Mesenchymal stem cell (in vitro differentiated cells and primary cell): ENCODE results near the gene SRL.
A peak's percentile ranks its signal among the peaks of the same experiment; 100 is the strongest.

ENCODE experiments used
- DNase-seq: peaks from one replicate; pipeline ENCODE4 v3.0.0-alpha.2; 2013
- H2AFZ ChIP-seq: one replicate; pipeline ENCODE4 v1.6.1; 2013; ENCODE audit warnings: low read depth, mild to moderate bottlenecking, control low read depth, inconsistent platforms, low read length, moderate library complexity
- H2AK5ac ChIP-seq: 2 replicates; pipeline ENCODE4 v1.6.1; 2013; ENCODE audit warnings: low read length, moderate library complexity, mild to moderate bottlenecking, inconsistent platforms; ENCODE audit not compliant: severe bottlenecking
- H2BK120ac ChIP-seq: one replicate; pipeline ENCODE4 v1.6.1; 2013; ENCODE audit warnings: low read depth, mild to moderate bottlenecking, inconsistent platforms, low read length, moderate library complexity
- H2BK12ac ChIP-seq, 2 experiments: one replicate each; pipeline ENCODE4 v1.6.1; 2013; ENCODE audit warnings: inconsistent platforms in 2 of 2, low read length in 2 of 2, mild to moderate bottlenecking in 2 of 2, moderate library complexity in 2 of 2, control low read depth in 1 of 2
- H2BK15ac ChIP-seq: one replicate; pipeline ENCODE4 v1.6.1; 2013; ENCODE audit warnings: mild to moderate bottlenecking, low read depth, inconsistent platforms; ENCODE audit not compliant: poor library complexity, severe bottlenecking
- H2BK5ac ChIP-seq: 2 replicates; pipeline ENCODE4 v1.6.1; 2013; ENCODE audit warnings: low read depth, mild to moderate bottlenecking, low read length, control low read depth, inconsistent platforms; ENCODE audit not compliant: poor library complexity, severe bottlenecking
- H3K14ac ChIP-seq, 2 experiments: one replicate each; pipeline ENCODE4 v1.6.1; 2013; ENCODE audit warnings: inconsistent platforms in 2 of 2, low read length in 2 of 2, control low read depth in 1 of 2, mild to moderate bottlenecking in 1 of 2, moderate library complexity in 1 of 2
- H3K18ac ChIP-seq, 2 experiments: one replicate each; pipeline ENCODE4 v1.6.1; 2013; ENCODE audit warnings: inconsistent platforms in 2 of 2, low read length in 2 of 2, control low read depth in 1 of 2, low read depth in 1 of 2, mild to moderate bottlenecking in 1 of 2
- H3K23ac ChIP-seq, 2 experiments: one replicate each; pipeline ENCODE4 v1.6.1; 2013; ENCODE audit warnings: inconsistent platforms in 2 of 2, low read length in 2 of 2, mild to moderate bottlenecking in 2 of 2, moderate library complexity in 2 of 2, control low read depth in 1 of 2
- H3K27ac ChIP-seq: 2 replicates; pipeline ENCODE4 v1.5.1; 2013; ENCODE audit warnings: mild to moderate bottlenecking, moderate library complexity, low read length, control low read depth, inconsistent platforms; ENCODE audit not compliant: poor library complexity, severe bottlenecking
- H3K27me3 ChIP-seq, 2 experiments: 2 replicates each; pipeline versions ENCODE4 v1.6.1 to v1.7.0; 2013; ENCODE audit warnings: low read length in 2 of 2, mild to moderate bottlenecking in 2 of 2, moderate library complexity in 2 of 2, control low read depth in 1 of 2, inconsistent platforms in 1 of 2; ENCODE audit not compliant: control insufficient read depth in 1 of 2, insufficient read depth in 1 of 2
- H3K36me3 ChIP-seq, 2 experiments: 2 replicates each; pipeline versions ENCODE4 v1.6.1 to v1.7.0; 2013; ENCODE audit warnings: low read length in 2 of 2, control low read depth in 1 of 2, inconsistent platforms in 1 of 2, low read depth in 1 of 2, mild to moderate bottlenecking in 1 of 2; ENCODE audit not compliant: insufficient read depth in 2 of 2, control insufficient read depth in 1 of 2
- H3K4ac ChIP-seq, 2 experiments: one replicate each; pipeline ENCODE4 v1.6.1; 2013; ENCODE audit warnings: inconsistent platforms in 2 of 2, low read length in 2 of 2, mild to moderate bottlenecking in 2 of 2, moderate library complexity in 2 of 2, control low read depth in 1 of 2, low read depth in 1 of 2
- H3K4me1 ChIP-seq: 2 replicates; pipeline ENCODE4 v1.6.1; 2013; ENCODE audit warnings: low read depth, low read length, control low read depth; ENCODE audit not compliant: control insufficient read depth, insufficient read depth
- H3K4me2 ChIP-seq: 2 replicates; pipeline ENCODE4 v1.6.1; 2013; ENCODE audit warnings: low read length, mild to moderate bottlenecking, inconsistent platforms; ENCODE audit not compliant: poor library complexity, severe bottlenecking
- H3K4me3 ChIP-seq, 2 experiments: 2 replicates each; pipeline versions ENCODE4 v1.5.1 to v1.7.0; 2013; ENCODE audit warnings: low read length in 2 of 2, mild to moderate bottlenecking in 2 of 2, control low read depth in 1 of 2, low read depth in 1 of 2; ENCODE audit not compliant: insufficient read depth in 1 of 2
- H3K79me1 ChIP-seq: replicated peaks from 2 replicates; pipeline ENCODE4 v1.6.1; 2013; ENCODE audit warnings: mild to moderate bottlenecking, control low read depth, low read length, inconsistent platforms; ENCODE audit not compliant: poor library complexity, severe bottlenecking
- H3K9ac ChIP-seq: 2 replicates; pipeline ENCODE4 v1.7.0; 2013; ENCODE audit warnings: mild to moderate bottlenecking, low read length, moderate library complexity
- H3K9me3 ChIP-seq: 2 replicates; pipeline ENCODE4 v1.7.0; 2013; ENCODE audit warnings: mild to moderate bottlenecking, low read length; ENCODE audit not compliant: control insufficient read depth
- H4K8ac ChIP-seq: one replicate; pipeline ENCODE4 v1.6.1; 2013; ENCODE audit warnings: inconsistent platforms, mild to moderate bottlenecking, low read length, moderate library complexity
- H4K91ac ChIP-seq: one replicate; pipeline ENCODE4 v1.6.1; 2013; ENCODE audit warnings: mild to moderate bottlenecking, low read length, inconsistent platforms
- WGBS: methylation state at CpG from one replicate; pipeline ENCODE4 v1.1.7; 2013; ENCODE audit warnings: mixed read lengths; 5-methylcytosine and 5-hydroxymethylcytosine counted together

Gene SRL

DNA sequence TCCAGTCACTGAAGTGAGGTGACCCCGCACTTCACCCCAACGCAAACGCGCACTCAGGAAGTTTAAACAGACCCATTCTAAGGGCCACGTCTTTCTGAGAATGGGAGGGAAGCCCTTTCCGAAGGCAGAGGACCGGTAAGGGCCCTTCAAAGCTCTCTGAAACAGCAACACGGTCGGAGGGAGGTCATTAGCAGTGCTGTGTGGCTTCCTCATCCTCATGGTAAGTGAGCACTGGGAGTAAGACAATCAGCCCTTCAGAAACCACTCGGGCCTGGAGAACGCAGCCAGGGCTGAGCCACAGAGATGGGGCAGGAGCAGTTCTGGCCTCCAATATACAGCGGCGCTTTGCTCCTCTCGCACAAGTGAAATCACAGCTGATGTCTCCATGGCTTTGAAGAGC lies 23.7 kb downstream of the SRL start:
- Histone ChIP-seq H4K91ac (no peak overlapping the region), H2BK5ac (no peak overlapping the region), H2BK15ac (no peak overlapping the region), H3K4me2 (peak overlapping the region; percentile 13), H3K4me1 (peaks cover 27% of the 10 kb centered on the region), H4K8ac (peak overlapping the region; percentile 51), H3K27me3 (no peaks in the 10 kb centered on the region), H3K18ac (peak overlapping the region; percentile 48 to 70), H3K9ac (no peak overlapping the region), H3K9me3 (no peaks in the 10 kb centered on the region), H3K4ac (peak overlapping the region; percentile 47 to 57), H2BK12ac (peak overlapping the region in 1 of 2 experiments; percentile 66), H3K23ac (no peak overlapping the region), H2AK5ac (peak overlapping the region; percentile 31), H3K27ac (peak overlapping the region; percentile 27), H3K79me1 (no peaks in the 10 kb centered on the region), H3K36me3 (no peaks in the 10 kb centered on the region), H2AFZ (peak overlapping the region; percentile 58), H3K4me3 (no peak overlapping the region), H2BK120ac (no peak overlapping the region), H3K14ac (peak overlapping the region in 1 of 2 experiments; percentile 90)
- no peak for DNase-seq
- 58% methylated on average over 14 of the region's 14 CpGs for WGBS

DNA sequence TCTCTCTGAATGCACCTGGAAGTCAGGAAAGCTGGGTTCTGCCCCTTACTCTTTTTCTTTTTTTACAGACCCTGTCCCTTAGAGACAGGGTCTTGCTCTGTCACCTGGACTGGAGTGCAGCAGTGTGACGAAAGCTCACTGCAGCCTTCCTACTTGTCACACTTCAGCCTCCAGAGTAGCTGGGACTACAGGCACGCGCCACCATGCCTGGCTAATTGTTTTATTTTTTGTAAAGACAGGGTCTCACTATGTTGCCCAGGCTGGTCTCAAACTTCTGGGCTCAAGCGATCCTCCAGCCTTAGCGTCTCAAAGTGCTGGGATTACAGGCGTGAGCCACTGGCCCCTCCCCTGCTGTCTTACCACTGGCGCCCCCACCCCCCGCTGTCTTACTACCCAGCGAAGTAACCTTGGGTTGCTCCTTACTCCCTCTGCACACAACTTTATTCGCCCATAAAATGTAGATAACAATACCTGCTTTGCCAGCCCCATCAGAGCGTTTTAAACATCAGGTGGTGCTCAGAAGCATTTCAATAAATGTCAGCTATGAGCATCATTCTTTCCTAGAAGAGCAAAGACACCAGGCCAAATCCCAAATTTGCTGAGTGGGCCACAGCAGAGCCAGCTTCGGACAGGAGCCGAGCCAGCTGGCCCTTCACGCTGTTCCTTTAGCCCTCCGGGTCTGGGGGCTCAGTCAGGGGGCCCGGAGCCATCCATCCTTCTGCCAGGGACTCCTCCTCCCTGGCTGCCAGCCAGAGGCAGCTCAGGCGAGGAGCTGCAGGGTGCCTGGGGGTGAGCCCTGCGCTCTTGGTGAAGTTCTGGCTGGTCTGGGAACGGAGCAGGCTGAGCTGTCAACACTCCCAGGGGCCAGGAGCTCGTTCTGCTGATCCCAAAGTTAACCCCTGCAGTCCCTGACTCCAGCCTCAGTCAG lies 24.4 kb downstream of the SRL start:
- Histone ChIP-seq H2BK120ac (no peak overlapping the region), H2AFZ (peak overlapping the region; percentile 58), H3K36me3 (no peaks in the 10 kb centered on the region), H2BK5ac (no peak overlapping the region), H3K4me3 (no peak overlapping the region), H4K91ac (no peak overlapping the region), H3K27ac (peak overlapping the region; percentile 27), H3K23ac (no peak overlapping the region), H3K27me3 (no peaks in the 10 kb centered on the region), H2AK5ac (peak overlapping the region; percentile 35), H3K4me2 (peak overlapping the region; percentile 41), H2BK15ac (peak overlapping the region; percentile 2), H3K18ac (peak overlapping the region in 1 of 2 experiments; percentile 3), H3K4me1 (peaks cover 33% of the 10 kb centered on the region), H3K9ac (no peak overlapping the region), H2BK12ac (peak overlapping the region in 1 of 2 experiments; percentile 38), H4K8ac (peak overlapping the region; percentile 51), H3K9me3 (no peaks in the 10 kb centered on the region), H3K79me1 (no peaks in the 10 kb centered on the region), H3K4ac (peak overlapping the region in 1 of 2 experiments; percentile 57), H3K14ac (peak overlapping the region in 1 of 2 experiments; percentile 90)
- 47% methylated on average over 19 of the region's 20 CpGs for WGBS
- no peak for DNase-seq

DNA sequence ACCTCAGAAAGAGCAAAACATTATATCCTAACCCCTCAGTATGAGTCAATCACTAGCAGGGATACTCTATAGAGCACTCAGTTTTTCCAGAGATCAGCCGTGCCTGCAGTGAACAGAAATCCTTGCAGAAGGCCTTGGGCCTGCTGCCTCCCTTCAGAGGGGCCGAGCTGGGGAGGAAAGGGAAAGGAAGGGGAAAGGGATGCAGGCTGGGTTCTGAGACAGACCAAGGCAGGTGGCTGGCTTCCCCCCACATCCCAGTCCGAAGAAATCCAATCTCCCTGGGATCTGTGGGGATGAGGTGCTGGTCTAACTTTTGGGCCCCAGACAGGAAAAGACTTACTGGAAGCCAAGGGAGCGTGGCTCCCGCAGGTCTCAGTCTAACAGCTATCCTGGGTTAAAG lies 25.3 kb downstream of the SRL start:
- Histone ChIP-seq H3K4me3 (no peak overlapping the region), H3K9ac (no peak overlapping the region), H3K36me3 (no peaks in the 10 kb centered on the region), H3K18ac (no peak overlapping the region), H2AFZ (no peak overlapping the region), H2BK120ac (no peak overlapping the region), H3K4me1 (peaks cover 35% of the 10 kb centered on the region), H3K4ac (no peak overlapping the region), H3K9me3 (no peaks in the 10 kb centered on the region), H2BK12ac (no peak overlapping the region), H3K14ac (no peak overlapping the region), H3K79me1 (no peaks in the 10 kb centered on the region), H3K27ac (no peak overlapping the region), H2BK15ac (no peak overlapping the region), H3K23ac (no peak overlapping the region), H4K8ac (no peak overlapping the region), H3K4me2 (no peak overlapping the region), H2BK5ac (no peak overlapping the region), H3K27me3 (no peaks in the 10 kb centered on the region), H4K91ac (no peak overlapping the region), H2AK5ac (no peak overlapping the region)
- no peak for DNase-seq
- 97% methylated on average over 4 of the region's 5 CpGs for WGBS

DNA sequence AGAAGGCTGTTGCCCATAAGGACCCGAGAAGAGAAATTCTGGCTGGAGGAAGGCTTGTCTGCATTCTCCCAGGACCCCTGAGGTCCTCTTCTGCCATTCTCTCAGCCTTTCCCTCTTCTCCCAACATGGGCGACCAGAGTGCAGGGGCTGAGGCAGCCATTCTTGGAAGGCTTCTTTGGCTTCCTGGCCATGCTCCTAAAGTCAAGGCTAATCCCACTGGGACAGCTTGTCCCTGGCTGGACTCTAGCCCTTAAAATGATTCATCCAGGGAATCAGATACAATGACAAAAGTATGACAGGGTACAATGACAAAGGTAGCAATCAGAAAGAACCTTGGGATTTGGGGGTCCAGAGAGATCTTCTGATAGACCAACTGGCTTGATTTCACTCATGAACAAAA lies 26.8 kb downstream of the SRL start:
- no peaks in the 10 kb centered on the region for H3K9me3 ChIP-seq
- H3K4me2 ChIP-seq = no peak overlapping the region
- no peak overlapping the region for H4K8ac ChIP-seq
- 99% methylated on average over 2 of the region's 2 CpGs for WGBS
- no peaks in the 10 kb centered on the region for H3K36me3 ChIP-seq
- H3K23ac ChIP-seq = no peak overlapping the region
- no peak overlapping the region for H3K27ac ChIP-seq
- no peak overlapping the region for H2BK120ac ChIP-seq
- H3K14ac ChIP-seq = no peak overlapping the region
- H2AFZ ChIP-seq = no peak overlapping the region
- H4K91ac ChIP-seq = no peak overlapping the region
- peak overlapping the region in 1 of 2 experiments; percentile 18 for H2BK12ac ChIP-seq
- H3K79me1 ChIP-seq = no peaks in the 10 kb centered on the region
- peaks cover 35% of the 10 kb centered on the region for H3K4me1 ChIP-seq
- H3K18ac ChIP-seq = no peak overlapping the region
- no peak overlapping the region for H2BK15ac ChIP-seq
- no peak overlapping the region for H3K4ac ChIP-seq
- H3K4me3 ChIP-seq = no peak overlapping the region
- no peaks in the 10 kb centered on the region for H3K27me3 ChIP-seq
- DNase-seq = no peak
- no peak overlapping the region for H3K9ac ChIP-seq
- H2BK5ac ChIP-seq = no peak overlapping the region
- peak overlapping the region; percentile 53 for H2AK5ac ChIP-seq
